ENCODE measurements around the gene CPNE8.
"Not testable (repeated sequence)": the region's sequence is repeated elsewhere in the genome, so short reads cannot be mapped to it uniquely, and the experiment has no call there.

CPNE8 gene

DNA sequence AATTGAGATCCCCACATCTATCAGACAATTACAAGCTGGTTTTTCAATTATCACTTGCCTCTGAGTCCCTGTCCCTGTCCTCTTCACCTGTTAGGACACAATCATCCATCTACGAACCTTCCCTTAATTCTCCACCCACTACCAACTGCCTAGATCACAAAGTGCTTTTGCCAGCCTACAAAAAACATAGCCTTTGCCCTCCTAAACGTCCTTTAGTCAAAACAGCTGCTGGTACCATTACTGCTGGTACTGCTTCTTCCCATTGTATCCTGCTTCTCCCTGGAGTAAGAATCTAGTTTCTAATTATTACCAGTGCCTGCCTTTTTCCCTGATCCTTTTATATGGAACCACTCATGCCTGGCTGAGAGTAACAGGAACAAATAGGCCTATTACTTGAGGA, 82.1 kb downstream of the CPNE8 start:
- no peak for DNase-seq

DNA sequence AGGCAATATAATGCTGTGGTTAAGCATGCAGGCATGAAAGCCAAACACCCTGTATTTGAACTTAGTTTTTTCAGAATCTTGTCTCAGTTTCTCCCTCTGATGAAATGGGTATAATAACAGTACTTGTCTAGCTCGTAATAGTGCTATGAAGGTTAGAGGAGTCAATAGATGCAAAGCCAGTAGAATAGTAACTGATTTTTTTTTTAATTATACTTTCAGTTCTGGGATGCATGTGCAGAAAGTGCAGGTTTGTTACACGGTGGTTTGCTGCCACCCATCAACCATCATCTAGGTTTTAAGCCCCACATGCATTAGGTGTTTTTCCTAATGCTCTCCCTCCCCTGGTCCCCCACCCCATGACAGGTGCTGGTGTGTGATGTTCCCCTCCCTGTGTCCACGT, 87.4 kb downstream of the CPNE8 start:
- no peak for DNase-seq

DNA sequence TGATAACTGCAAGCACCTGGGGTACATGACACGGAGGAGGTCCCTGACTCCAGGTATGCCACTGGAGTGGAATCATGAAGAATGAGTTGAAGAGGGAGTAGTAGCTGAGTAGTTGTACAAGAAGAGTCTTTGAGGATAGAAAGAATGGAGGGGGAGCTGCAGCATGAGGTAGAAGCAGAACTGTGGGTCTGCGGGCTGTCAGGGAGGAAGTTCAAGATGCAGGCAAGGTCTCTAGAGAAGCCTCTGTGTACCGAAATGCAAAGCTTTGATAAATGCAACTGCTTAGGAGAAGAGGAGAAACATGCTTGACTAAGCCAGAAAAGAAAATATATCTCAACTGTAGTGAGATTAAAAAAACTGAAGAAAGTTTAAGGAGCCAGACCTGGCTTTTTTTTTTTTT, 91.5 kb downstream of the CPNE8 start:
- no peak for DNase-seq

DNA sequence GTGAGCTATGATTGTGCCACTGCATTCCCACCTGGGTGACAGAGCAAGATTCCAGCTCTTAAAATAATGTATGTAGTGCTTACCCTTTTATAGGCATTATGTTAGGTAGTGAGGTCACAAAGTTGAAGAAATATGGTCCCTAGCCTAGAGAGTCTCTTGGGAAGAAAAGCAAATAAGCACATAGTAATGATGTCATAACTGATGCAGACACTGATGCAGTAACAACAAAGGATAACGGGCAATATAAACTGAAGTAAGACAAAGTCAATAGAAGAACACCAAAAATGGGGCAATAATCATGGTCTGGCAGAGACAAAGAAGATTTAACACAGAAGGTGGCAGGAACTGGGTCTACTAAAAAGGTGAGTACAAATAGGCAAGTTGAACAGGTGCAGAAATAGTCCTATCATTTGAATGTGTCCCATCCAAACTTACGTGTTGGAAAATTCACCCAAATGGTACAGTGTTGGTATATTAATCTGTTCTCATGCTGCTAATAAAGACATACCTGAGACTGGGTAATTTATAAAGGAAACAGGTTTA, 93.5 kb downstream of the CPNE8 start:
- no peak for DNase-seq

DNA sequence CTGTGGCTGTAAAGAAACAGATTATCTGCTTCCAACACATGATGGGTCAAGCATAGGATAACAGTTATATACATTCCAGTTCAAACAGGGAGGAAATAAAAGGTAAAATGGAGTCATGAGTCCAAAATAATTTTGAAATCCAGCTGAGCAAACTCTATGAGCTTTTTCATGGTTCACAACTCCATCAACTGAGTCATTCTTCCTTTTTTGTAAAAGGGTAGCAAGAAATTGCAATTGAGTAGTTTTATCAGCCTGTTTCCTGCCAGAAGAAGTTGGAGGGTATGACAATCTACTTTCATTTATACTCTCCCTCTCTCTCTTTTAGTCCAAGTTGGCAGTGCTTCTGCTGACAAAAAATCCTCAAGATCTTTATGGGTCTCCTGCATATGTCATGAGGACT, 95.6 kb downstream of the CPNE8 start:
- DNase-seq, result no peak

DNA sequence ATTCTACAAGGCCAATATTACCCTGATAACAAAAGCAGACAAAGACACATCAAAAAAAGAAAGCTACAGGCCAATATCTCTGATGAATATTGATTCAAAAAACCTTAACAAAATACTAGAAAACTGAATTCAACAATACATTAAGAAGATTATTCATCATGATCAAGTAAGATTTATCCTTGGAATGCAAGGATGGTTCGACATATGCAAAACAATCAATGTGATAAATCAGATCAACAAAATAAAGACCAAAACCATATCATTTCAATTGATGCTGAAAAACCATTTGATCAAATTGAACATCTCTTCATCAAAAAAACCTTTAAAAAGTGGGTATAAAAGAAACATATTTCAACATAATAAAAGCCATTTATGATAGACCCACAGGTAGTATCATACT, 117.3 kb downstream of the CPNE8 start:
- no peak for DNase-seq

DNA sequence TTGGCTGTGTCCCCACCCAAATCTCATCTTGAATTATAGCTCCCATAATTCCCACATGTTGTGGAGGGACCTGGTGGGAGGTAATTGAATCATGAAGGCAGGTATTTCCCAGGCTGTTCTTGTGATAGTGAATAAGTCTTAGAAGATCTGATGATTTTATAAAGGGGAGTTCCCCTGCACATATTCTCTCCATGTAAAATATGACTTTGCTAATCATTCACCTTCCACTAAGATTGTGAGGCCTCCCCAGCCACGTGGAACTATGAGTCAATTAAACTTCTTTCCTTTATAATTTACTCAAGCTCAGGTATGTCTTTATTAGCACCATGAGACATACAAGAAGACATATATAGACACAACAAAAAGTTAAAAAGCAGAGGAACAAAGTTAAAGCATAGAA, 120.0 kb downstream of the CPNE8 start:
- DNase-seq, result no peak

DNA sequence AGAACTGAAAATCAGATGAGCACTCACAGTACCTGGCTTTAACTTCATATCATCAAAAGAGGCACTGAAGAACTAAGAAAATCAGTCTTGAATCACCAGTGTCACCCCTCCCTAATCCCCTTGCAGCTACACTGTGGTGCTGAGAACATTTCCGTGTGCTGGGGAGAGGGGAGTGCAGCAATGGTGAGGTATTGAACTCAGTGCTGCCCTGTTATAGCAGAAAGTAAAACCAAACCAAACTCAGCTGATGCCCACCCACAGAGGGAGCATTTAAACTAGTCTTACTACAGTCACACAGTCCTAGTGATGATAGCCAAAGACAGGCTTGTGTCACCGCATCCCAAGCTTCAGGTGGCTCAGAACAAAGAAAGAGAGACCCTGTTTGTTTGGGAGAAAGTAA, 122.1 kb downstream of the CPNE8 start:
- no peak for DNase-seq

DNA sequence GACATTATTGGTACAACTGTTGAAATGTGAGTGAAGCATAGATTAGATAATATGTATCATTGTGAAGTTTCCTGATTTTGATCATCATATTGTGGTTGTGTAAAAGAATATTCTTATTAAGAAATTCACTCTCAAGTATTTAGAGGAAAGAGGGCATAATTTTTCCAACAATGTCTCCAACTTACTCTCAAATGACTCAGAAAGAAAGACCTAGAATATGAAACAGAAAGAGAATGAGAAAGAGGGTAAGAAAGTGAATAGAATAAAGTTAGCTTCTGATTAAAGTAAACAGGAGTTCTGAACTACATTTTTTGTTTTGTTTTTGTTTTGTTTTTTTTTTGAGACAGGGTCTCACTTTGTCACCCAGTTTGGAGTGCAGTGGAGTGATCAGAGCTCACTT, 123.0 kb downstream of the CPNE8 start:
- DNase-seq, result no peak

DNA sequence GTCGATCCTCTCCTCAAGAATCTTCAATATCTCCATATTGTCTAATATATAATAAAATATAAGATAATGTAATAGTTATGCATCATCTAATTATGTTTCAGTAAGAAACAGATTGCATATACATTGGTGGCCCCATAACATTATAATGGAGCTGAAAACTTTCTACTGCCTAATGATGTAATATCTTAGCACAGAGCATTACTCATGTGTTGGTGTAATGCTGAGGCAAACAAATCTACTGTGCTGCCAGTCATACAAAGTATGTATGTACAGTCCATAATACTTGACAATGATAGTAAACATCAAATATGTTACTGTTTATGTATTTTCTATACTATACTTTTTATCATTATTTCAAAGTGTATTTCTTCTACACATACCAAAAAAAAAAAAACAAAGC, 128.7 kb downstream of the CPNE8 start:
- DNase-seq, result no peak

DNA sequence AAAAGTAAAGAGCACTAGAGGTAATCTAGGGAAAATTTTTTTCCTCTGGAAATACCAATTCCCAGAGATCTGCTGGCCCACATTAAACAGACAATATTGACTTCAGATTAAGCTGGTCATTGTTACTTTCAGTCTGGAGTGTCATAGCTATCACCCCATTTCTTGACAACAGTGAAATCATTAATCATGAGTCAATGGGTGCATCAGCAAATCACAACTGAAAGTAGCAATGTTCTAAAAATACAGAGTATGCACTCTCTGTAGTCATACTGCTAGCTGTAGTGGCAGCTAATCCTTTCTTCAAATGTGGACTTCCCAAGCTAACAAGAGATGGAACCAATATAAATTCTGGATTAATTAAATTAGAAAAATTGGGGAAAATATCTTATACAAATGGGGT, 129.9 kb downstream of the CPNE8 start:
- no peak for DNase-seq

DNA sequence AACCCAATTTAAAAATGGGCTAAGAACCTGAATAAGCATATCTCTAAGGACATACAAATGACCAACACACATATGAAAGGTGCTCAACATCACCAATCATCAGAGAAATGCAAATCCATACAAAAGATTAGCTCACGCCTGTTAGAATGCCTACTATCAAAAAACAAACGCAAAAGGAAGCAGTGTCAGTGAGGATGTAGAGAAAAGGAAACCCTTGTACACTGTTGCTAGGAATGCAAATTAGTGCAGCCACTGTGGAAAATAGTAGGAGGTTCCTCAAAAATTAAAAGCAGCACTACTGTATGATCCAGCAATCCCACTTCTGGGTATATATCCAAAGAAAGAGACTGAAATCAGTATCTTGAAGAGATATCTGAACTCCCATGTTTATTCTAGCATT, 133.0 kb downstream of the CPNE8 start:
- no peak for DNase-seq

DNA sequence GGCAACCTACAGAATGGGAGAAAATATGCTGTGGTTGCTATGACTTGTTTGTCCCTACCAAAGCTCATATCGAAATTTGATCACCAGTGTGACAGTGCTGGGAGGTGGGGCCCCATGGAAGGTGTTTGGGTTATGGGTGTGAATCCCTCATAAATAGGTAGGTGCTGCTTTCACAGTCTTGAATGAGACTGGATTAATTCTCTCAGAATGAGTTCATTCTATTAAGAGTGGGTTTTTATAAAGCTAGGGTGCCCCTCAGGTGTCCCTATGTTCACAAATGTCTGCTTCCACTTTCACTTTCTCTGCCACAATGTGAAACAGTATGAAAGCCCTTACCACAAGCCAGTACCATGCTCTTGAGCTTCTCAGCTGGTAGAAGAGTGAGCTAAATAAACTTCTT, 133.5 kb downstream of the CPNE8 start:
- no peak for DNase-seq

DNA sequence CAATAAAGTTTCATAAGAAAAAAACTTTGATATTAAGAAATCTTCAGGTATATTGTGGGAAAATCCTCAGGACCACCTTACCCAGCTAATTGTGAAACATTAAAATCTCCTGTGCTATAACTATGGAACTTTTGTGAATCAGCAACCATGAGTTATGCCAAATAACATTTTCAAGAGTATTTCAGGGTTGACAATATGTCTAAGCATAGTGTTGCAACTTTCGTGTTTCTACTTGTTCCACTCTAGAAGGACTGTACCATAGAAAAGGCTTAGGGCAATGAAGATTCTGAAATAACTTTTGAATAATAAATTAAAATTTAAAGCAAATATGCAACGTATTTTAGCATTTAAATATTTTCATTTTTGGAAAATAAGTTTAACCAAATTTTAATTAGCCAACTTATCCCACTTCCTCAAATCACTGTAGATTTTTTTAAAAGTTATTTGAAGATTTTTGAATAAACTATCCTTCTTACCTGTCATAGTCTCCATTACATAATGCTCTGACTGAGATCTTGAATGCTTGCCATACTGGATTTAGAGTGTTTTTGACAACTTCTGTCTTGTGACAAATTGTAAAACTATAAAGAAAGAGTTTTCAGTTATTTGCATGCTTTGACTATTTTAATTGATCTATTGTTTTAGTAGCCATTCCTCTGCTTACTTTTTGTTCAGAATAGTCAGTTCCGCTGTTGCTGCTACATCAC, 143.6 kb downstream of the CPNE8 start:
- DNase-seq, result no peak

DNA sequence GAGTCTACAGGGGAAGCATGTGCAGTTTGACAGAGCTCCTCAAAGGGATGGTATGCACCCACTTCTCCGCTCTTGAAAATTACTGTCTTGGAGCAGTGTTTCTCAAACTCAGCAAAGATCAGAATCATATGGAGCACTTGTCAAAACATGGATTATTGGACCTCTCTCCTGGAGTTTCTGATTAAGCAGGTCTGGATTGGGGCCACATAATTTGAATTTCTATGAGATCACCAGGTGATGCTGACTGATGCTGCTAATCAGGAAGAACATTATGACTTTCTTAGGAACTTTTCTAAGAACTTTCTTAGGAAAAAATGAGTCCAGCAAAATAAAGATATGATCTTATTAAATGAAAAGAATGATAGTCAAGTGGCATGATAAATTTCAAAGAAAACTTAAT, 144.3 kb downstream of the CPNE8 start:
- DNase-seq, result no peak

DNA sequence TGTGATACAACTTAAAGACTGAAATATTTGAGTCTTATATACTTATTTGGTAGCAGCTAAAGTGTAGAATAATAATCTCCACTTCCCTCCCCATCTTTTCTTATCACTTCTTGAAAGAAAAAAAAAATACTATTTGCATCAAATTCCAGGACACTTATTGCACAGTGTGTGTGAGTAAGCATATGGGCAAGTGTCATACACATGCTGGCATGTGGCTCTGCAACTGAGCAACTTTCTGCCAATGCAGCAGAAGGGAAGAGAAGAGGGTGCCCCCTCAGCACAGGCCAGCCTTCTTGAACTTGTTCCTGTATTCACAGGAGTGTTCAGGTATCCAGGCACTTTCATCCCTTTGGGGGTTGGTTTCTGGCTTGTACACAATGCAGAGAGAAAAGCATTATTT, 145.8 kb downstream of the CPNE8 start:
- DNase-seq, result no peak

DNA sequence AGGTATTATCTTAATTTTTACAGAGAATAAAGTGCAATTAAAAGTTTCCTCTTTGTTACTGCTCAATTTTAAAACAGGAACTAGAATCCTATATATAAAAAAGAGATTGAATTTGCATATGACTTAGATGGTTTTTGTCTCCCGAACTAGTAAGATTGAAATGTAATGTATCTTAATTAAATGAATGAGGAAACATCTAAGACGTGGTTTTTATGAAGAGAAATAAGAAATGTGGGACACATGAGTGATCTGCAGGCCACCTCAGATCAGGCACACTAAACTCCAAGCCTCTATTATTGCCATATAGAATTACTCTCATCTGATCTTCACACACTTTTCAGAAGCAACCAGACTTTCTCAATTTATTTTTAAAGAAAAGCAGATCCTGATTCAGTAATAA, 158.6 kb downstream of the CPNE8 start:
- DNase-seq, result no peak

DNA sequence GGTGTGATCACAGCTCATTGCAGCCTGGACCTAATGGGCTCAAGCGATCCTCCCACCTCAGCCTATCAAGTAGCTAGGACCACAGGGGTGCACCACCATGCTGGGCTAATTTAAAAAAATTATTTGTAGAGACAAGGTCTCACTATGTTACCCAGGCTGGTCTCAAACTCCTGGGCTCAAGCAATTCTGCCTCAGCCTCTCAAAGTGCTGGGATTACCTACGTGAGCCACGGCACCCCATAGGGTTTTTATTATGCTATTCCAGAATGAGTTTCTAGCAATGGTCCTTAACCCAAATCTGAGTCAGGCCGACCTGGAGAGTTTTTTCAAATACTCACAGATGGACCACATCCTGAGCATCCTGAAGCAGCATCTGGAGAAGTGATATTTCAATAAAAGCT, 159.8 kb downstream of the CPNE8 start:
- no peak for DNase-seq

DNA sequence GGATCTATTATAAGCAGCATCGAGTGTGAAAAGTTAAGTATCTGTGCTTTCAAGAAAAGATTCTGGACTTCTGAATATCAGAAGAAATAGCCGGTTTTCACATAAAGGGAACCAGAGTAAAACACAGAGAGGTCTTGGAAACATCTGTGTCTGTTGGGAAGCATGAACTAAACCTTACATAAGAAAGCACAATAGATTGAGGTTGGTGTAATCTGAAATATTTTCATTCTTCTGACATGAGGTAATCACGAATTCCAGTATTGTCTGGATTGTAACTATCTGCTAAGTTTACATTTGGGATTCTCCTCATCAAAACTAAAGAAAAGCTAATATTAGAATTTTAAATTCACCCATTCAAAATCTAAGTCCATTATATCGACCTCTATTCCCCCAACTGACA, 161.3 kb downstream of the CPNE8 start:
- no peak for DNase-seq

DNA sequence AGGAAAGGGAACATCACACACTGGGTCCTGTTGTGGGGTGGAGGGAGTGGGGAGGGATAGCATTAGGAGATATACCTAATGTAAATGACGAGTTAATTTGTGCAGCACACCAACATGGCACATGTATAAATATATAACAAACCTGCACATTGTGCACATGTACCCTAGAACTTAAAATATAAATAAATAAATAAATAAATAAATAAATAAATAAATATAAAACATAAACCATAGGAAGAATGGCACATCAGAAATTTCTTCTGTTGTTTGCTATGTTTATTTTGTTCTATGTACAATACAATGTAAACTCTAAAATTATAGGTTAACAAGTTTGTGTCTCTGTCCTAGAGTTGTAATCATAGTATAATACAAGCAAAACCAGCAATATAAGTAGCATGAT, 162.9 kb downstream of the CPNE8 start:
- not testable (repeated sequence) for DNase-seq

DNA sequence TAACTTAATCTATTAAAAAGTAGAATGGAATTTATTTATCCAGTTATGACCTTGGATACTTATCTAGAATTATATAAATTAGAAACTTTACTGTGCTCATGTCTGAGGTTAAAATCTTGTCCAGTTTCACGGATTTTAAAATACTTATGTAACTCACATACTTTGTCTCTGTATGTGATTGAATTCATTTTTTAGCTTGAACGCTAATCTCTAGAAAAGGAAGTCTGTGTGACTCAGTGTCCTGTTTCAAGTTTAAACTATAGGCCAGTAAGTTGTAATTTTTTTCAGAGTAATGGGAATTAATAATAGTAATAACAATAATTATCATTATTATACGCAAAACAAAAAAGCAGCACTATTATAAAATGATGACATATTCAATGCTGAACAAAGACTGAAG, 168.6 kb downstream of the CPNE8 start:
- DNase-seq, result no peak

DNA sequence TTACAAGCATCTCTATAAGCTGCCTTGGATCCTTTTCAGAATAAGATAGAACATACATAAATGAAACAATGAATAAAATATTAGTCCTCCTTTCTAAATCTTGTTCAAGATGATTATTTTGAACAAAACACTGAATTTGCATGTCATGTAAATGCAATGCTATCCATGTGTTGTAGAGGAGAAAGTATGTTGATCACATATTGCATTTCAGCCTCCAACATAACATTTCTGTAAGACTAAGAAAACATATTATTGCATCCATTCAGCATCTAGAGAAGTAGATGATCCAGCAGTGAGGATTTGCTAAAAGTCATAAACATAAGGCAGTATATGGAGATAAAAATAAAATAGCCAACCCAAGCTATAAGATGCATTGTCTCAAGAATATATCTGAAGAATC, 172.6 kb downstream of the CPNE8 start:
- no peak for DNase-seq

DNA sequence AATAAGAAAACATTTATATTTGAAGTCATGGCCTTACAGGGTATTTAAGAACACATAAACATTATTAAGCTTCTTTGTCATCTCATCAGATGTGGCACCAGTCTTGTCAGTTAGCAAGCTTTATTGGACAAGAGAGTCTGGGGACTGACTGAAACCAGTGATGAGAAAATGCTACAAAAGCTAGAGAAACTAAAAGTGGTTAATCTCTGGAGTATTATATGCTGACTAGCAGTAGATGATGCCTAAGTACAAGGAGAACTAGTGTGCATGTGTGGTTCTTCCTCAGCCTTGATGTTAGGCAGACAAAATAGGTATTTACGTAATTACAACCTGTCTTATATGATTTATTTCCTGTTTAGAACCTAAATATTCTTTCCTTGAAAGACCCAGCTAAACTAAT, 176.5 kb downstream of the CPNE8 start:
- no peak for DNase-seq

DNA sequence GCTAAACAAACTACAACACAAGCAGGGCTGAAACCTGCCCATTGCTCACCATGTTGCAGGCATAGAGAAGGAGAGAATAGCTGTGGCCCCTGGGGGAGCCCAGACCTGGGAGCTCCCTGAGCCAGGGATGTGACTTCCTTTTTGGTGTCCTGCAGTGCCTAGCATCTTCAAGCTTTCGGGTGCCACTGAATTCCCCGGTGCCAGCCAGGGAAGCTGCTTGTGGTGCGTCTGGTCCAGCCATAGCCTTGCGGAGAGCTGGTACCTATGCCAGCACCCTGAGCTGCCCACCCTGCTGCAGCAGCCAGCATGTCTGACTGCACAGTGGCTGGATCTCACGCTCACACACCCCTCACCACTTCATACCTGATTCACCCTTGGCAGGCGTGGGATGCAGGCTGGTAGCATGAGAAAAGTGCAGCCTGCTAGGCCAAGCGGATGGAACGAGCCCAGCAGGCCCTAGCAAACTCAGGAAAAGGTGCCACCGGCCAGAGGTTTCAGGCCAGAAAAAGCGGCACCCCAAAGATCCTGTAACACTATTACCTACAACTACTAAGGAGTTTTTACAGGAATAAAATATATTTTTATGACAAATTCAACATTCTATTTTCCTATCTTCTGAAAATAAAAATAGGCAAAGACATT, 183.7 kb downstream of the CPNE8 start:
- no peak for DNase-seq

DNA sequence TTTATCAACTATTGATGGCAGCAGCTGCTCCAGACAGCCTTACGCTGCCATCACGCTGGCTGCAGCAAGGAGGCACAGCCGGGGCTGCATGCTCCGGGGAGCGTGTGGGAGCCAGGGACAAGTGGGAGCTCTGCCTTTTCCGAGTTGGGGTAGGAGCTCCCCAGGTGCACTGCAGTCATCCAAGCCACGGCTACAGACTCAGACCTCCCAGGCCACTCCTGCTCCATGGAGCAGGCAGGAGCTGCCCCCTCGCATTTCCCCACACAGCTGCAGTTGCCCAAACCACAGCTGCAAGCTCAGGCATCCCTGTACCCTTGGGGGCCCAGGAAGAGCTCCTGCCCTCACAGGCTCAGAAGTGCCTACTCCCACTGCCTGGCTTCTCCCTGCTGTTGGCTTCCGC, 184.7 kb downstream of the CPNE8 start:
- DNase-seq, result no peak

Measured in NCI-H146 (cell line).